NT2/D1 (cell line): Measurements from ENCODE around the gene PRKCB.

Source experiments
- SUZ12 ChIP-seq: IDR thresholded peaks from 2 replicates; pipeline ENCODE4 v1.6.1; 2011; ENCODE audit not compliant: insufficient read length, insufficient read depth; ENCODE audit errors: extremely low read depth
- YY1 ChIP-seq: IDR thresholded peaks from 2 replicates; pipeline ENCODE4 v1.6.1; 2011; ENCODE audit not compliant: insufficient read length, insufficient read depth
- ZNF274 ChIP-seq: IDR thresholded peaks from 2 replicates; pipeline ENCODE4 v1.6.1; 2011; ENCODE audit warnings: mild to moderate bottlenecking, low read depth, low read length

GRCh38 chr16:24123275-24123674 is 287.5 kb downstream of the PRKCB start:
- no peak for TF ChIP-seq ZNF274
- no peak for TF ChIP-seq YY1
- TF ChIP-seq SUZ12, result no peak
